Suprapubic skin (tissue), 4 donors: ENCODE data around the gene LPIN1.

Source experiments
- CTCF ChIP-seq, 2 donors: fragments of 200-600 bp in 1 of 2; fragments of 450-650 bp in 1 of 2; sonication (generic) in 1 of 2; IDR thresholded peaks; one replicate each; pipeline ENCODE4 v1.5.1; 2016 to 2019; ENCODE audit warnings: antibody characterized with exemption in 2 of 2, mild to moderate bottlenecking in 1 of 2, moderate library complexity in 1 of 2
- POLR2A ChIP-seq, 2 donors: fragments of 450-650 bp; IDR thresholded peaks; one replicate each; pipeline ENCODE4 v1.6.1; 2017; ENCODE audit warnings: antibody characterized with exemption in 2 of 2, mild to moderate bottlenecking in 2 of 2, moderate library complexity in 2 of 2
- POLR2AphosphoS5 ChIP-seq, 3 donors: sonication (generic); formaldehyde crosslinking; IDR thresholded peaks; one replicate each; pipeline ENCODE4 v1.6.1; 2017; ENCODE audit warnings: antibody characterized with exemption in 3 of 3

GRCh38 chr2:11875481-11875880 lies 129.0 kb downstream of the LPIN1 start:
- no peak for TF ChIP-seq CTCF (IDR thresholded peaks at IDR 0.05)
- no peak for TF ChIP-seq POLR2A (IDR thresholded peaks at IDR 0.05)
- TF ChIP-seq POLR2AphosphoS5 (IDR thresholded peaks at IDR 0.05): no peak
